ENCODE data around the gene NIBAN1. TPM values are rescaled to one million over a fixed set of nuclear protein-coding genes. Genes with fewer than 3 reads are reported as not detected.

Gene NIBAN1
- total and polyA plus RNA-seq, 2 experiments from 2014 or later = 6.9 to 11.1 TPM

DNA sequence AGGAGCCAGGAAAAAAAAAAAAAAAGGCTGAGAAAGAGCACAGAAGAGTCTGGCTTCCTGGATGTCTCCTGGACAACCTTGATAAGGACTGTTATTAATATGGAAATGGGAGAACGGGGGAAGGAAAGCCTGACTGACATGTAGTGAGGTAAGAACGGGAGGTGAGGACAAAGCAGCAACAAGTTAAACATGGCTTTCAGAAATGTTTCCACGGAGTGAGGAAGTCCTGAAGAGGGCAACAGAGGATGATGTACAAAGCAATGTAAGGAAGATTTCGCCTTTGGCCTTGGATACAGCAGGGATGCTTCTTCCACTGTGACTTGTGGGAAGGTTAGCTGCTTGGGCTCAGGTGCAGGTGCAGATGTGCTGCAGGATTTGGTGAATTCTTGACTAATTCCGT, 11.9 kb upstream of the NIBAN1 start:
- Histone ChIP-seq H3K4me1 (ENCODE audit: insufficient read depth) (no peaks in the 10 kb centered on the region), H3K27me3 (no peaks in the 10 kb centered on the region), H3K27ac (no peak overlapping the region), H3K9me3 (ENCODE audit: low read depth) (no peaks in the 10 kb centered on the region), H3K4me3 (no peak overlapping the region), H3K79me2 (no peaks in the 10 kb centered on the region), H3K36me3 (replicated peaks; ENCODE audit: insufficient read depth, low read depth) (no peaks in the 10 kb centered on the region), H4K20me1 (ENCODE audit: insufficient read depth, poor library complexity, severe bottlenecking) (no peaks in the 10 kb centered on the region), H2AFZ (no peak overlapping the region), H3K4me2 (no peak overlapping the region), H3K9me2 (replicated peaks; ENCODE audit: insufficient read depth) (no peaks in the 10 kb centered on the region)
- WGBS (ENCODE audit: low lambda C conversion rate, missing lambda C conversion rate) = 34% methylated on average over 5 of the region's 5 CpGs
- DNase-seq (ENCODE audit: low spot score) = peak; percentile 49
- TF ChIP-seq EZH2 (IDR thresholded peaks at IDR 0.05; ENCODE audit: borderline replicate concordance) (no peak), EZH2phosphoT487 (IDR thresholded peaks at IDR 0.05; ENCODE audit: low read depth, severe bottlenecking, unreplicated experiment) (no peak)
- TF ChIP-seq, protein P1, sequence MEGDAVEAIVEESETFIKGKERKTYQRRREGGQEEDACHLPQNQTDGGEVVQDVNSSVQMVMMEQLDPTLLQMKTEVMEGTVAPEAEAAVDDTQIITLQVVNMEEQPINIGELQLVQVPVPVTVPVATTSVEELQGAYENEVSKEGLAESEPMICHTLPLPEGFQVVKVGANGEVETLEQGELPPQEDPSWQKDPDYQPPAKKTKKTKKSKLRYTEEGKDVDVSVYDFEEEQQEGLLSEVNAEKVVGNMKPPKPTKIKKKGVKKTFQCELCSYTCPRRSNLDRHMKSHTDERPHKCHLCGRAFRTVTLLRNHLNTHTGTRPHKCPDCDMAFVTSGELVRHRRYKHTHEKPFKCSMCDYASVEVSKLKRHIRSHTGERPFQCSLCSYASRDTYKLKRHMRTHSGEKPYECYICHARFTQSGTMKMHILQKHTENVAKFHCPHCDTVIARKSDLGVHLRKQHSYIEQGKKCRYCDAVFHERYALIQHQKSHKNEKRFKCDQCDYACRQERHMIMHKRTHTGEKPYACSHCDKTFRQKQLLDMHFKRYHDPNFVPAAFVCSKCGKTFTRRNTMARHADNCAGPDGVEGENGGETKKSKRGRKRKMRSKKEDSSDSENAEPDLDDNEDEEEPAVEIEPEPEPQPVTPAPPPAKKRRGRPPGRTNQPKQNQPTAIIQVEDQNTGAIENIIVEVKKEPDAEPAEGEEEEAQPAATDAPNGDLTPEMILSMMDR (IDR thresholded peaks at IDR 0.05; ENCODE audit: poor library complexity) = peak; percentile 46

DNA sequence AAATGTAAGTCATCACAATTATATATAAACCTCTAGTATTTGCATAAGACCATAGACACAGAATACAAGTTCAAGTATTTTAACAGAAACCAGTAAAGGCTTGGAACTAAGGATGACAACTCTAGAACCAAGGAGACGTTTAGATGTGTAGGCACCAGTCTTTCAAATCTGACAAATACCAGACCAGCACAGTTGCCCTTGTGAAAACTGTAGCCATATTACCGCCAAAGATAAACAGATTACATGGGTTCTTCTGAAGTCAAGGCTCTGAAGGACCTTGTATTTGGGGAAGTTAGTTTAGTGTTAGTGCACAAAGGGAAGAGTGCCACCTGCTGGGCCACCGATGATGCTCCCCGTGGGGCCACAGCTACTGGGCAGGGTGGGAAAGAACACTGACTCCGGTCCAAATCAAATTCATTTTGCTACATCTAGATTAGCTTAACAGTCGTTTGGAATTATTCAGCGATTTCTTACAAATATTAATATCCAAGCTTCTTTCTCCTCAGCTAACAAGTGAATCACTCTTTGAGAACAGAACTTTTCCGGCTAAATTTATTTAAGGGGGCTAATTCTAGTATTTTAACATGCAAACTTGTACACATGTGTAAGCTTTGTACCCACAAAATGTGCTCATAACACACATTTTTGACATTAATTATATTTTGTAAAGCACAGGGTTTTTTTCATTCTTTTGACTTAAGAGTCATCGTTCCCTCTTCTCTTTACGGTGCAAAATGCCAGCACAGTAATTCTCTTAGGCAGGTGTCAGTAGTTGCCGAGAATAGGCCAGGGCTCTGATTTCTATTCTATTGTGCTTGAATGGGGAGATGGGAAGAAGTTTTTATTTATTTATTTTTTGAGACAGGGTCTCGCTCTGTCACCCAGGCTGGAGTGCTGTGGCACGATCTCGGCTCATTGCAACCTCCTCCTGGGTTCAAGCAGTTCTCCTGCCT, 8.0 kb upstream of the NIBAN1 start:
- no peak for TF ChIP-seq EZH2phosphoT487 (IDR thresholded peaks at IDR 0.05; ENCODE audit: low read depth, severe bottlenecking, unreplicated experiment)
- TF ChIP-seq, protein P1 (IDR thresholded peaks at IDR 0.05; ENCODE audit: poor library complexity) = peak; percentile 86
- H2AFZ ChIP-seq = no peak overlapping the region
- no peaks in the 10 kb centered on the region for H3K36me3 ChIP-seq (replicated peaks; ENCODE audit: insufficient read depth, low read depth)
- H3K4me2 ChIP-seq = no peak overlapping the region
- H3K9me3 ChIP-seq (ENCODE audit: low read depth) = no peaks in the 10 kb centered on the region
- no peak overlapping the region for H3K4me3 ChIP-seq
- no peaks in the 10 kb centered on the region for H4K20me1 ChIP-seq (ENCODE audit: insufficient read depth, poor library complexity, severe bottlenecking)
- H3K27me3 ChIP-seq = no peaks in the 10 kb centered on the region
- H3K4me1 ChIP-seq (ENCODE audit: insufficient read depth) = no peaks in the 10 kb centered on the region
- H3K9me2 ChIP-seq (replicated peaks; ENCODE audit: insufficient read depth) = no peaks in the 10 kb centered on the region
- H3K27ac ChIP-seq = no peak overlapping the region
- DNase-seq (ENCODE audit: low spot score) = peak; percentile 73
- no peaks in the 10 kb centered on the region for H3K79me2 ChIP-seq
- WGBS (ENCODE audit: low lambda C conversion rate, missing lambda C conversion rate) = 56% methylated on average over 14 of the region's 14 CpGs

DNA sequence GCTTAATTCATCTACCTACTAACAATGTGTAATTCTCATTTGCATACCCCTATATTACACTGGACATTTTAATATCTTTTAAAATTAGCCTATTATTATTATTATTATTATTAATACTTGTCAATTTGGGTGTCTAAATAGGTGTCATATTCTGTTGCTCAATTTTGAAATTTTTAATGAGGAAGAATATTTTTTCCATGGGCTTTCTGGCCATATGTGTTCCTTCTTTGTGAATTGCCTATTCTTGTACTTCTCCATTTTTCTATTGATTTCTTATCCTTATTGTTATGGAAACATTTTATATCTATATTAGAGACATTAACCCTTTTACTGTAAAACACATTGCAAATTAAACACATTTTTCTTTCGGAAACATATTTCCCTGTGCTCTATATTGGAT, 6.4 kb upstream of the NIBAN1 start:
- no peaks in the 10 kb centered on the region for H3K4me1 ChIP-seq (ENCODE audit: insufficient read depth)
- 97% methylated on average over 1 of the region's 1 CpG for WGBS (ENCODE audit: low lambda C conversion rate, missing lambda C conversion rate)
- no peak for TF ChIP-seq EZH2 (IDR thresholded peaks at IDR 0.05; ENCODE audit: borderline replicate concordance)
- TF ChIP-seq EZH2phosphoT487 (IDR thresholded peaks at IDR 0.05; ENCODE audit: low read depth, severe bottlenecking, unreplicated experiment) = no peak
- TF ChIP-seq, protein P1 (IDR thresholded peaks at IDR 0.05; ENCODE audit: poor library complexity) = no peak

More for the DNA sequence above, 6.4 kb upstream of the NIBAN1 start:
- Histone ChIP-seq H3K9me2 (replicated peaks; ENCODE audit: insufficient read depth) (no peaks in the 10 kb centered on the region), H3K27me3 (peaks cover 9% of the 10 kb centered on the region), H3K27ac (no peak overlapping the region), H3K9me3 (ENCODE audit: low read depth) (no peaks in the 10 kb centered on the region), H3K4me3 (no peak overlapping the region), H3K36me3 (replicated peaks; ENCODE audit: insufficient read depth, low read depth) (no peaks in the 10 kb centered on the region), H4K20me1 (ENCODE audit: insufficient read depth, poor library complexity, severe bottlenecking) (no peaks in the 10 kb centered on the region), H2AFZ (no peak overlapping the region), H3K79me2 (no peaks in the 10 kb centered on the region), H3K4me2 (no peak overlapping the region)
- DNase-seq (ENCODE audit: low spot score) = no peak
